ENCODE measurements around the gene CLCNKB. TPM values are rescaled to one million over a fixed set of nuclear protein-coding genes. Genes with fewer than 3 reads are reported as not detected.

The CLCNKB gene
- total and polyA plus RNA-seq, 4 experiments from 2014 or later: not detected

DNA sequence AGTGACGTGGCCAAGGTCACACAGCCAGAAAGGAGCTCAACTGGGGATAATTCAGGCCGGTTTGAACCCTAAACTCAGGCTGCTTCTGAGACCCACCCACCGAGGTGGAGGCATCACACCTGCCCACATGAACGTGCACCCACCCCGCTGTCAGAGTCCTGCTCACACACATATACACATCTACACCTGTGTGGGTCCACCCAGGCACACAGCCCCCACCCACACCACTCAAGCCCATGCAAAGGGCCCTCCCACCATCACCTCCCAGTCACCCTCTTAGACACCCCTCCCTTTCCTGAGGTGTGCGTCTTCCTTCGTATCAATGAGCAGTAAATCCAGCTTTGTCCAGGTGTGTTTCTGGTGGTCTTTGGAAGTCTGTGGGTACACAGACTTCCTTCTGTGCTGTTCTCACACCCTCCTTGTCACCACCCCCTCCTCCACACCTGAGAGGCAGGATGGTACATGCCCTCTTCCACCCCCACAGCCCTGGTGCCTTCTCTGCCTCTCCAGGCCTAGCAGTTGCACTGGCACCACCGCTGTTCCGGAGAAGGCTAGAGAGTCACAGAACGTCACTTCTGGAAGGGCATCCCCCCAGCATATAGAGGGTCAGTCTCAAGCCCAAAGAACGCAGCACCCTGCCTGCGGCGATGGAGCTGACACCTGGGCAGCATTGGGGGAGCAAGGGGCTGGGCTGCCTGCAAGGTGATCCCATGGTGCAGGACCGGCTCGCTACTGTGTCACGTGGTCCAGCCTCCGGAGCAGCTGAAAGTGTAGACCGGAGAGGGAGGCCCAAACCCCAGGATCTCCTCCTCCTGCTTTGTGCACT is 48.7 kb downstream of the CLCNKB start:
- Histone ChIP-seq H3K4me3 (ENCODE audit: low read length in 2 of 2) (no peak overlapping the region), H3K9me3 (ENCODE audit: control insufficient read depth in 1 of 2, low read length in 2 of 2) (no peaks in the 10 kb centered on the region), H3K27me3 (ENCODE audit: insufficient read depth, low read length) (no peaks in the 10 kb centered on the region), H3K27ac (ENCODE audit: low read depth, low read length) (no peak overlapping the region), H3K4me1 (ENCODE audit: insufficient read depth, low read length) (no peaks in the 10 kb centered on the region), H3K36me3 (ENCODE audit: insufficient read depth, low read length) (no peaks in the 10 kb centered on the region)
- DNase-seq: no peak
- ChIA-PET POLR2A (ENCODE audit: partially characterized antibody) (no interaction called here), CTCF (ENCODE audit: partially characterized antibody) (interaction anchor here (1.4 kb wide), 1 partner anchor 13 kb away, joined by 5 read pairs; no protein-coding TSS in a partner anchor)
- H3K36me3 Mint-ChIP-seq: no peaks in the 10 kb centered on the region
- peaks cover 0 to 4% of the 10 kb centered on the region in 2 donors for H3K27me3 Mint-ChIP-seq
- H3K4me1 Mint-ChIP-seq: peaks cover 0 to 3% (median 0%) of the 10 kb centered on the region in 4 donors
- no peak overlapping the region for H3K4me3 Mint-ChIP-seq
- no peak overlapping the region for H3K27ac Mint-ChIP-seq
- intact Hi-C loops (cut with micrococcal nuclease): no loop called here
- no peaks in the 10 kb centered on the region for H3K9me3 Mint-ChIP-seq

GRCh38 chr1:16092923-16093511 is 49.4 kb downstream of the CLCNKB start:
- ChIA-PET CTCF (ENCODE audit: partially characterized antibody) (interaction anchor here (1.0 kb wide), 1 partner anchor 14 kb away, joined by 4 read pairs; no protein-coding TSS in a partner anchor), POLR2A (ENCODE audit: partially characterized antibody) (no interaction called here)
- Mint-ChIP-seq H3K27ac (no peak overlapping the region), H3K4me3 (no peak overlapping the region), H3K27me3 (peaks cover 0 to 4% of the 10 kb centered on the region in 2 donors), H3K9me3 (no peaks in the 10 kb centered on the region), H3K36me3 (no peaks in the 10 kb centered on the region), H3K4me1 (peaks cover 0 to 3% (median 0%) of the 10 kb centered on the region in 4 donors)
- Histone ChIP-seq H3K27ac (ENCODE audit: low read depth, low read length) (no peak overlapping the region), H3K9me3 (ENCODE audit: control insufficient read depth in 1 of 2, low read length in 2 of 2) (no peaks in the 10 kb centered on the region), H3K36me3 (ENCODE audit: insufficient read depth, low read length) (no peaks in the 10 kb centered on the region), H3K4me3 (ENCODE audit: low read length in 2 of 2) (no peak overlapping the region), H3K4me1 (ENCODE audit: insufficient read depth, low read length) (no peaks in the 10 kb centered on the region), H3K27me3 (ENCODE audit: insufficient read depth, low read length) (no peaks in the 10 kb centered on the region)
- intact Hi-C loops (cut with micrococcal nuclease): no loop called here
- no peak for DNase-seq

- Histone ChIP-seq H3K27me3 (ENCODE audit: insufficient read depth, low read length) (no peaks in the 10 kb centered on the region), H3K36me3 (ENCODE audit: insufficient read depth, low read length) (no peaks in the 10 kb centered on the region), H3K9me3 (ENCODE audit: control insufficient read depth in 1 of 2, low read length in 2 of 2) (no peaks in the 10 kb centered on the region), H3K27ac (ENCODE audit: low read depth, low read length) (no peak overlapping the region), H3K4me3 (ENCODE audit: low read length in 2 of 2) (no peak overlapping the region), H3K4me1 (ENCODE audit: insufficient read depth, low read length) (no peaks in the 10 kb centered on the region)
- ChIA-PET CTCF (ENCODE audit: partially characterized antibody) (interaction anchor here (1.0 kb wide), 1 partner anchor 14 kb away, joined by 4 read pairs; no protein-coding TSS in a partner anchor), POLR2A (ENCODE audit: partially characterized antibody) (interaction anchor here (0.7 kb wide), 1 partner anchor 26 kb away, joined by 3 read pairs; no protein-coding TSS in a partner anchor)
- no peak overlapping the region for H3K27ac Mint-ChIP-seq
- no peaks in the 10 kb centered on the region for H3K9me3 Mint-ChIP-seq
- H3K27me3 Mint-ChIP-seq: peaks cover 0 to 4% of the 10 kb centered on the region in 2 donors
- no peak for DNase-seq
- peaks cover 0 to 3% (median 0%) of the 10 kb centered on the region in 4 donors for H3K4me1 Mint-ChIP-seq
- no peak overlapping the region for H3K4me3 Mint-ChIP-seq
- no peaks in the 10 kb centered on the region for H3K36me3 Mint-ChIP-seq
- intact Hi-C loops (cut with micrococcal nuclease): no loop called here
Observed at GRCh38 chr1:16093611-16094010, 50.0 kb downstream of the CLCNKB start.

DNA sequence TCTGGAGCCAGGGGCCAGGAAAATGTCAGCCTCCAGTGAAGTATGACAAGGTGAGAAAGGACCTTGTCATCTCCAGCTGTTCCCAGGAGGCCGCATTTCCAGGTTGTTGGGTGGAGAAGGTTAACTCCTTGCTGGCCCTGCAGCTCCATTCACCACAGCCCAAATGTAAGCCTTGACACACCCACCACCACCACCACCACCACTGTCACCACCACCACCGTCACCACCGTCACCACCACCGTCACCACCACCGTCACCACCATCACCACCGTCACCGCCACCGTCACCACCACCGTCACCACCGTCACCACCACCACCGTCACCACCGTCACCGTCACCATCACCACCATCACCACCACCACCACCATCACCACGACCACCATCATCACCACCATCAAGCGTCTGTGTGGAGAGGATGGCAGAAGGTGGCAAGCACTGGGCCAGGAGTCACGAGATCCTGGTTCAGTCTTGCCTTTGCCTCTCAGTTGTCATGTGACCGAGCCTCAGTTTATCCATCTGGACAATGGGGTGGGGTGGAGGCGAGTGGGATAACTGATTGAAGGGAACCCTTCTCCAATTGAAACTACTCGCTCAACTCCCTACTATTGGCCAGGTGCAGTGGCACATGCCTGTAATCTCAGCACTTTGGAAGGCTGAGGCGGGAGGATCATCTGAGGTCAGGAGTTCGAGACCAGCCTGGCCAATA is 51.0 kb downstream of the CLCNKB start:
- Mint-ChIP-seq H3K27me3 (peaks cover 0 to 4% of the 10 kb centered on the region in 2 donors), H3K36me3 (no peaks in the 10 kb centered on the region), H3K9me3 (no peaks in the 10 kb centered on the region), H3K4me3 (no peak overlapping the region), H3K4me1 (peaks cover 0 to 2% (median 0%) of the 10 kb centered on the region in 4 donors), H3K27ac (no peak overlapping the region)
- intact Hi-C loops (cut with micrococcal nuclease): no loop called here
- POLR2A ChIA-PET (ENCODE audit: partially characterized antibody): interaction anchor here (0.7 kb wide), 1 partner anchor 25 kb away, joined by 3 read pairs; no protein-coding TSS in a partner anchor
- no peaks in the 10 kb centered on the region for H3K27me3 ChIP-seq (ENCODE audit: insufficient read depth, low read length)
- H3K27ac ChIP-seq (ENCODE audit: low read depth, low read length): no peak overlapping the region
- no peaks in the 10 kb centered on the region for H3K9me3 ChIP-seq (ENCODE audit: control insufficient read depth in 1 of 2, low read length in 2 of 2)
- H3K4me1 ChIP-seq (ENCODE audit: insufficient read depth, low read length): no peaks in the 10 kb centered on the region
- CTCF ChIA-PET (ENCODE audit: partially characterized antibody): no interaction called here
- H3K36me3 ChIP-seq (ENCODE audit: insufficient read depth, low read length): no peaks in the 10 kb centered on the region
- no peak for DNase-seq
- no peak overlapping the region for H3K4me3 ChIP-seq (ENCODE audit: low read length in 2 of 2)

DNA sequence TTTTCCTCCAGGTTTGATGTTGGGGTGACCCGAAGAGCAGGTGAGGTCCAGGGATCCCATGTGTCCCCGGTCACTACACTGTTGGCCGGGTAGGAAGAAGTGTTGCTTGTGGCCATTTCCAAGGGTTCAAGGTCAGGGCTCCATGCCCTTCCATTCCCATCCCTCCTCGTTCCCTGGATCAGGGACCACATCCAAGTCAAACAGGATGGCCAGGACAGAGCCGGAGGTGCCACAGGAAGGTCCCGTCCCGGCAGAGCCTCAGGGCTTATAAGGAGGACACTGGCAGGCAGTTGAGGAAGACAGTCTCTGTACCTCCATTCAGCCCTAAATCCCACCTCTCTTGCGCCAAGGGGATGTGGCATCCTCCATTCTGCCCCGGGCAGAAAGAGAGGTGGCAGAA is 51.9 kb downstream of the CLCNKB start:
- no peaks in the 10 kb centered on the region for H3K27me3 ChIP-seq (ENCODE audit: insufficient read depth, low read length)
- no peaks in the 10 kb centered on the region for H3K36me3 ChIP-seq (ENCODE audit: insufficient read depth, low read length)
- H3K4me3 ChIP-seq (ENCODE audit: low read length in 2 of 2): no peak overlapping the region
- Mint-ChIP-seq H3K4me3 (no peak overlapping the region), H3K36me3 (no peaks in the 10 kb centered on the region), H3K27ac (peak overlapping the region in 1 of 7 donors; percentile 6), H3K27me3 (peaks cover 3 to 4% of the 10 kb centered on the region in 2 donors), H3K9me3 (peaks cover 0 to 2% (median 0%) of the 10 kb centered on the region in 8 donors), H3K4me1 (peaks cover 0 to 2% (median 0%) of the 10 kb centered on the region in 4 donors)
- intact Hi-C loops (cut with micrococcal nuclease): no loop called here
- H3K9me3 ChIP-seq (ENCODE audit: control insufficient read depth in 1 of 2, low read length in 2 of 2): no peaks in the 10 kb centered on the region
- ChIA-PET CTCF (ENCODE audit: partially characterized antibody) (interaction anchor here (1.1 kb wide), 1 partner anchor 13 kb away, joined by 3 read pairs; no protein-coding TSS in a partner anchor), POLR2A (ENCODE audit: partially characterized antibody) (no interaction called here)
- H3K27ac ChIP-seq (ENCODE audit: low read depth, low read length): no peak overlapping the region
- H3K4me1 ChIP-seq (ENCODE audit: insufficient read depth, low read length): no peaks in the 10 kb centered on the region
- no peak for DNase-seq

DNA sequence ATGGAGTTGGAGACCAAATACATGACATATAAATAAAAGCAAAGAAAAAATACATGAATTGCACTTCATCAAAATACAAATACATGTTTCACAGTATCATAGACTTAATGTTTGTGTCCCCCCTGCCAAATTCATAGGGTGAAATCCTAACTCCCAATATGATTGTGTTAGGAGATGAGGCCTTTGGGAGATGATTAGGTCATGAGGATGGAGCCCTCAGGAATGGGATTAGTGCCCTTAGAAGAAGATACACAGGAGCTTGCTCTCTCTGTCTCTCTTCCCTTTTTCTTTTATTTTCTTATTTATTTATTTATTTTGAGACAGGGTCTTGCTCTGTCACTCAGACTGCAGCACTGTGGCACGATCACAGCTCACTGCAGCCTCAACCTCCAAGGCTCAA is 55.8 kb downstream of the CLCNKB start:
- Histone ChIP-seq H3K9me3 (ENCODE audit: control insufficient read depth in 1 of 2, low read length in 2 of 2) (no peaks in the 10 kb centered on the region), H3K4me3 (ENCODE audit: low read length in 2 of 2) (no peak overlapping the region), H3K4me1 (ENCODE audit: insufficient read depth, low read length) (no peaks in the 10 kb centered on the region), H3K27ac (ENCODE audit: low read depth, low read length) (no peak overlapping the region), H3K36me3 (ENCODE audit: insufficient read depth, low read length) (no peaks in the 10 kb centered on the region), H3K27me3 (ENCODE audit: insufficient read depth, low read length) (no peaks in the 10 kb centered on the region)
- POLR2A ChIA-PET (ENCODE audit: partially characterized antibody): no interaction called here
- no peak for DNase-seq
- no peaks in the 10 kb centered on the region for H3K4me1 Mint-ChIP-seq
- CTCF ChIA-PET (ENCODE audit: partially characterized antibody): interaction anchor here (1.2 kb wide), 1 partner anchor 8 kb away, joined by 3 read pairs; no protein-coding TSS in a partner anchor
- H3K4me3 Mint-ChIP-seq: no peak overlapping the region
- no peak overlapping the region for H3K27ac Mint-ChIP-seq
- peaks cover 0 to 14% (median 5%) of the 10 kb centered on the region in 8 donors for H3K9me3 Mint-ChIP-seq
- peaks cover 3 to 8% of the 10 kb centered on the region in 2 donors for H3K27me3 Mint-ChIP-seq
- intact Hi-C loops (cut with micrococcal nuclease): no loop called here
- no peaks in the 10 kb centered on the region for H3K36me3 Mint-ChIP-seq

GRCh38 chr1:16101623-16102022 is 58.0 kb downstream of the CLCNKB start:
- intact Hi-C loops (cut with micrococcal nuclease): no loop called here
- Histone ChIP-seq H3K27ac (ENCODE audit: low read depth, low read length) (no peak overlapping the region), H3K4me3 (ENCODE audit: low read length in 2 of 2) (no peak overlapping the region), H3K9me3 (ENCODE audit: control insufficient read depth in 1 of 2, low read length in 2 of 2) (no peaks in the 10 kb centered on the region), H3K36me3 (ENCODE audit: insufficient read depth, low read length) (no peaks in the 10 kb centered on the region), H3K4me1 (ENCODE audit: insufficient read depth, low read length) (no peaks in the 10 kb centered on the region), H3K27me3 (ENCODE audit: insufficient read depth, low read length) (no peaks in the 10 kb centered on the region)
- Mint-ChIP-seq H3K27me3 (peaks cover 5 to 9% of the 10 kb centered on the region in 2 donors), H3K36me3 (no peaks in the 10 kb centered on the region), H3K4me1 (no peaks in the 10 kb centered on the region), H3K9me3 (peaks cover 0 to 15% (median 6%) of the 10 kb centered on the region in 8 donors), H3K27ac (no peak overlapping the region), H3K4me3 (no peak overlapping the region)
- POLR2A ChIA-PET (ENCODE audit: partially characterized antibody): no interaction called here
- CTCF ChIA-PET (ENCODE audit: partially characterized antibody): no interaction called here
- DNase-seq: no peak

Data from CD4-positive, alpha-beta memory T cell (primary cell).